Stomach (tissue), 9 donors: ENCODE measurements around the gene CLIC3. TPM values are rescaled to one million over a fixed set of nuclear protein-coding genes. Genes with fewer than 3 reads are reported as not detected.

Source experiments
- DNase-seq, 2 donors: peaks; one replicate each; pipeline versions ENCODE4 v3.0.0 to v3.0.0-alpha.2; 2013 to 2019
- H3K27ac ChIP-seq, 5 donors: fragments of 200-600 bp in 4 of 5; sonication (generic) in 4 of 5; one replicate each; pipeline ENCODE4 v1.5.1; 2013 to 2019; ENCODE audit warnings: mild to moderate bottlenecking in 1 of 5, moderate library complexity in 1 of 5
- H3K27me3 ChIP-seq, 3 donors: fragments of 200-600 bp; sonication (generic); one replicate each; pipeline ENCODE4 v1.5.1; 2017 to 2019; ENCODE audit warnings: mixed run types in 1 of 3
- H3K36me3 ChIP-seq, 4 donors: fragments of 200-600 bp; sonication (generic); 1 replicate in 3 of 4; 2 replicates in 1 of 4; pipeline ENCODE4 v1.5.1; 2016 to 2019
- H3K4me1 ChIP-seq, 4 donors: fragments of 200-600 bp; sonication (generic); one replicate each; pipeline ENCODE4 v1.5.1; 2016 to 2019
- H3K4me3 ChIP-seq, 4 donors: fragments of 200-600 bp; sonication (generic) in 3 of 4; one replicate each; pipeline ENCODE4 v1.5.1; 2016 to 2019; ENCODE audit warnings: mild to moderate bottlenecking in 1 of 4
- H3K9me3 ChIP-seq, 4 donors: fragments of 200-600 bp; sonication (generic); one replicate each; pipeline ENCODE4 v1.5.1; 2016 to 2019
- CTCF ChIP-seq, 7 experiments: fragments of 450-650 bp in 4 of 7; fragments of 200-600 bp in 3 of 7; sonication (generic) in 3 of 7; IDR thresholded peaks; one replicate each; pipeline ENCODE4 v1.5.1; 2016 to 2019; ENCODE audit warnings: antibody characterized with exemption in 7 of 7, control low read depth in 2 of 7, mild to moderate bottlenecking in 1 of 7
- EP300 ChIP-seq: sonication (generic); formaldehyde crosslinking; IDR thresholded peaks from one replicate; pipeline ENCODE4 v1.6.1; 2017; ENCODE audit warnings: antibody characterized with exemption
- POLR2A ChIP-seq, 4 donors: fragments of 450-650 bp; IDR thresholded peaks; one replicate each; pipeline ENCODE4 v1.6.1; 2016; ENCODE audit warnings: antibody characterized with exemption in 4 of 4, control low read depth in 2 of 4, mild to moderate bottlenecking in 1 of 4, moderate library complexity in 1 of 4
- POLR2AphosphoS5 ChIP-seq, 3 donors: sonication (generic); formaldehyde crosslinking; IDR thresholded peaks; one replicate each; pipeline ENCODE4 v1.6.1; 2016; ENCODE audit warnings: antibody characterized with exemption in 3 of 3
- WGBS, 5 donors: extraction: QIAGEN DNeasy Blood & Tissue Kit in 3 of 5; methylation state at CpG; one replicate each; pipeline versions ENCODE4 v1.1.5 to v1.1.7; 2013 to 2018; 5-methylcytosine and 5-hydroxymethylcytosine counted together
- intact Hi-C: fragments of 100-400 bp; cut with DNase I; formaldehyde crosslinking; loops from one replicate; pipeline ENCODE4 v1.15.1; 2023; ENCODE audit warnings: low total_unique reads
- polyA plus RNA-seq, 3 donors: library from polyadenylated mRNA; stranded (reverse); fragments of 200-250 nt; gene quantifications; one replicate each; pipeline ENCODE4 v1.2.3, GENCODE V29; 2013
- total RNA-seq, 5 donors: library from RNA; depleted of rRNA; stranded (reverse); fragments of >200 nt; gene quantifications; one replicate each; pipeline versions ENCODE4 v1.1.0 to v1.2.3, GENCODE V29; 2014 to 2016
- donor health status: healthy with polysubstance abuse.
- donor health status: Bipolar disorder and iron deficiency.
- donor health status: healthy.

CLIC3 gene
- total and polyA plus RNA-seq, 8 donors: 3.3 to 70.9 (median 9.7) TPM; not detected in 4

- Histone ChIP-seq H3K4me3 (no peak overlapping the region), H3K4me1 (peaks cover 9 to 27% (median 18%) of the 10 kb centered on the region in 4 donors), H3K36me3 (peaks cover 17 to 49% (median 39%) of the 10 kb centered on the region in 4 donors), H3K27ac (no peak overlapping the region), H3K27me3 (peaks cover 0 to 6% (median 0%) of the 10 kb centered on the region in 3 donors), H3K9me3 (no peaks in the 10 kb centered on the region)
- DNase-seq: no peak
- intact Hi-C loops: loop anchor here (5.0 kb wide), 1 partner anchor 250 kb away; no protein-coding TSS in a partner anchor
- 50 to 60% (median 53%) methylated on average over 6 to 13 of the region's 13 CpGs for WGBS, 5 donors
- no peak for TF ChIP-seq CTCF (IDR thresholded peaks at IDR 0.05)
- no peak for TF ChIP-seq POLR2A (IDR thresholded peaks at IDR 0.05)
- no peak for TF ChIP-seq EP300
- TF ChIP-seq POLR2AphosphoS5 (IDR thresholded peaks at IDR 0.05): no peak
Measured at GRCh38 chr9:137037035-137037434, 40.7 kb upstream of the CLIC3 start.

- Histone ChIP-seq H3K4me3 (no peak overlapping the region), H3K27me3 (peaks cover 0 to 6% (median 0%) of the 10 kb centered on the region in 3 donors), H3K36me3 (peaks cover 17 to 38% (median 36%) of the 10 kb centered on the region in 4 donors), H3K9me3 (no peaks in the 10 kb centered on the region), H3K27ac (no peak overlapping the region), H3K4me1 (peaks cover 9 to 34% (median 26%) of the 10 kb centered on the region in 4 donors)
- TF ChIP-seq CTCF (IDR thresholded peaks at IDR 0.05) (no peak), POLR2AphosphoS5 (IDR thresholded peaks at IDR 0.05) (no peak), EP300 (no peak), POLR2A (IDR thresholded peaks at IDR 0.05) (no peak)
- 49 to 78% (median 60%) methylated on average over 1 to 8 of the region's 8 CpGs for WGBS, 5 donors
- intact Hi-C loops: loop anchor here (5.0 kb wide), 1 partner anchor 249 kb away; no protein-coding TSS in a partner anchor
- no peak for DNase-seq
Measured at GRCh38 chr9:137035937-137036336, 39.6 kb upstream of the CLIC3 start.

- intact Hi-C loops: loop anchor here (5.0 kb wide), 1 partner anchor 248 kb away; no protein-coding TSS in a partner anchor
- peaks cover 9 to 35% (median 28%) of the 10 kb centered on the region in 4 donors for H3K4me1 ChIP-seq
- TF ChIP-seq POLR2AphosphoS5 (IDR thresholded peaks at IDR 0.05) (no peak), CTCF (IDR thresholded peaks at IDR 0.05) (peak in 2 of 7 experiments; percentile 24 to 25)
- no peaks in the 10 kb centered on the region for H3K9me3 ChIP-seq
- no peak for DNase-seq
- peaks cover 13 to 34% (median 31%) of the 10 kb centered on the region in 4 donors for H3K36me3 ChIP-seq
- no peak overlapping the region for H3K4me3 ChIP-seq
- no peak overlapping the region for H3K27ac ChIP-seq
- peaks cover 0 to 6% (median 0%) of the 10 kb centered on the region in 3 donors for H3K27me3 ChIP-seq
- 9 to 24% (median 22%) methylated on average over 7 to 9 of the region's 9 CpGs for whole genome bisulfite sequencing, 5 donors
Measured at GRCh38 chr9:137035507-137035834, 39.1 kb upstream of the CLIC3 start.

- H3K36me3 ChIP-seq: peaks cover 8 to 28% (median 25%) of the 10 kb centered on the region in 4 donors
- peak overlapping the region in 2 of 5 donors; percentile 56 to 59 for H3K27ac ChIP-seq
- H3K9me3 ChIP-seq: no peaks in the 10 kb centered on the region
- peaks cover 0 to 6% (median 0%) of the 10 kb centered on the region in 3 donors for H3K27me3 ChIP-seq
- TF ChIP-seq CTCF (IDR thresholded peaks at IDR 0.05) (peak in 6 of 7 experiments; percentile 11 to 90 (median 86)), POLR2AphosphoS5 (IDR thresholded peaks at IDR 0.05) (peak in 2 of 3 donors; percentile 12 to 73), POLR2A (IDR thresholded peaks at IDR 0.05) (no peak), EP300 (no peak)
- 5 to 22% (median 15%) methylated on average over 12 to 24 of the region's 24 CpGs for WGBS, 5 donors
- H3K4me1 ChIP-seq: peaks cover 9 to 39% (median 29%) of the 10 kb centered on the region in 4 donors
- H3K4me3 ChIP-seq: peak overlapping the region in 1 of 4 donors; percentile 18
- intact Hi-C loops: loop anchor here (5.0 kb wide), 1 partner anchor 248 kb away; no protein-coding TSS in a partner anchor
- peak; percentile 82 to 96 for DNase-seq
Measured at GRCh38 chr9:137034709-137035506, 38.5 kb upstream of the CLIC3 start.
